SK-N-SH (cell line): ENCODE measurements around the gene ZNRF1. TPM values are rescaled to one million over a fixed set of nuclear protein-coding genes. Genes with fewer than 3 reads are reported as not detected.
A peak's percentile ranks its signal among the peaks of the same experiment; 100 is the strongest.

ENCODE experiments used
- CTCF ChIA-PET: fragments of 300-600, 350-600 bp; formaldehyde crosslinking; extraction: SDS; loops from one replicate; lab custom pipeline; 2021; lab: Yijun Ruan, JAX
- POLR2A ChIA-PET: fragments of 350-600 bp; sonication (Branson Sonifier 250); formaldehyde crosslinking; extraction: SDS; loops from one replicate; lab custom pipeline; 2020; ENCODE audit warnings: antibody characterized with exemption, inconsistent platforms; lab: Yijun Ruan, JAX
- DNase-seq: peaks from one replicate; pipeline ENCODE4 v3.0.0; 2012
- H2AFZ ChIP-seq: fragments of 200-600 bp; sonication (generic); 2 replicates; pipeline ENCODE4 v1.8.1; 2016; ENCODE audit warnings: antibody characterized with exemption, mild to moderate bottlenecking, low read depth
- H3F3A ChIP-seq: fragments of 200-600 bp; sonication (generic); replicated peaks from 2 replicates; pipeline ENCODE3; 2016; ENCODE audit warnings: antibody characterized with exemption, mild to moderate bottlenecking; ENCODE audit not compliant: insufficient read depth
- H3K27ac ChIP-seq, 2 experiments: fragments of 200-500 bp in 1 of 2; fragments of 200-600 bp in 1 of 2; sonication (Bioruptor generic) in 1 of 2; sonication (generic), shearing (Covaris generic) in 1 of 2; 2 replicates each; pipeline versions ENCODE4 v1.5.1 to v1.6.1; 2014 to 2016; ENCODE audit warnings: low read depth in 2 of 2, inconsistent platforms in 1 of 2, low read length in 1 of 2, mild to moderate bottlenecking in 1 of 2, mixed read lengths in 1 of 2
- H3K27me3 ChIP-seq: fragments of 200-600 bp; sonication (generic), shearing (Covaris generic); 2 replicates; pipeline ENCODE4 v1.6.1; 2016; ENCODE audit warnings: mixed run types; ENCODE audit not compliant: insufficient read depth
- H3K36me3 ChIP-seq, 2 experiments: fragments of 200-500 bp in 1 of 2; fragments of 200-600 bp in 1 of 2; sonication (Bioruptor generic) in 1 of 2; sonication (generic) in 1 of 2; replicated peaks in 1 of 2; 2 replicates each; pipeline versions ENCODE3 to v1.5.1; 2014 to 2016; ENCODE audit warnings: low read length in 1 of 2, mild to moderate bottlenecking in 1 of 2; ENCODE audit not compliant: insufficient read depth in 2 of 2, control insufficient read depth in 1 of 2
- H3K4me1 ChIP-seq, 2 experiments: fragments of 200-500 bp in 1 of 2; fragments of 200-600 bp in 1 of 2; sonication (Bioruptor generic) in 1 of 2; sonication (generic), shearing (Covaris generic) in 1 of 2; 2 replicates each; pipeline versions ENCODE4 v1.5.1 to v1.6.1; 2014 to 2016; ENCODE audit warnings: low read depth in 1 of 2, low read length in 1 of 2, mixed run types in 1 of 2; ENCODE audit not compliant: insufficient read depth in 2 of 2, control insufficient read depth in 1 of 2
- H3K4me2 ChIP-seq: fragments of 200-600 bp; sonication (generic), shearing (Covaris generic); 2 replicates; pipeline ENCODE4 v1.6.1; 2017; ENCODE audit warnings: mixed run types
- H3K4me3 ChIP-seq, 2 experiments: fragments of 200-500 bp in 1 of 2; fragments of 200-600 bp in 1 of 2; sonication (Bioruptor generic) in 1 of 2; sonication (generic), shearing (Covaris generic) in 1 of 2; 2 replicates each; pipeline versions ENCODE4 v1.5.1 to v1.8.1; 2014 to 2016; ENCODE audit warnings: low read depth in 2 of 2, inconsistent platforms in 1 of 2, low read length in 1 of 2, mild to moderate bottlenecking in 1 of 2, mixed read lengths in 1 of 2, moderate library complexity in 1 of 2
- H3K79me2 ChIP-seq: fragments of 200-600 bp; sonication (generic); 2 replicates; pipeline ENCODE4 v1.8.1; 2017; ENCODE audit warnings: mild to moderate bottlenecking; ENCODE audit not compliant: insufficient read depth
- H3K9ac ChIP-seq: fragments of 200-600 bp; sonication (generic); 2 replicates; pipeline ENCODE4 v1.6.1; 2017; ENCODE audit warnings: mixed run types
- H3K9me2 ChIP-seq: fragments of 200-600 bp; sonication (generic); 2 replicates; pipeline ENCODE4 v1.6.1; 2017; ENCODE audit warnings: mixed run types
- H3K9me3 ChIP-seq: fragments of 200-600 bp; sonication (generic); 2 replicates; pipeline ENCODE4 v1.6.1; 2017; ENCODE audit warnings: mixed run types, mild to moderate bottlenecking, moderate library complexity
- H4K20me1 ChIP-seq: fragments of 200-600 bp; sonication (generic); 2 replicates; pipeline ENCODE4 v1.6.1; 2017; ENCODE audit warnings: mild to moderate bottlenecking, mixed run types; ENCODE audit not compliant: insufficient read depth
- ELF1 ChIP-seq: IDR thresholded peaks from 2 replicates; pipeline ENCODE4 v1.4.0; 2012
- EZH2phosphoT487 ChIP-seq: fragments of 200-600 bp; sonication (generic); IDR thresholded peaks from 2 replicates; pipeline ENCODE4 v1.6.1; 2017; ENCODE audit warnings: low read depth, mixed run types, mild to moderate bottlenecking, antibody characterized with exemption, moderate library complexity, borderline replicate concordance
- GABPA ChIP-seq: IDR thresholded peaks from 2 replicates; pipeline ENCODE4 v1.4.0; 2012; ENCODE audit warnings: low read depth, mild to moderate bottlenecking
- MEF2A ChIP-seq: IDR thresholded peaks from 2 replicates; pipeline ENCODE4 v1.4.0; 2012; ENCODE audit warnings: low read depth, borderline replicate concordance
- NFIC ChIP-seq: IDR thresholded peaks from 2 replicates; pipeline ENCODE4 v1.4.0; 2012; ENCODE audit warnings: borderline replicate concordance
- POLR2AphosphoS5 ChIP-seq: IDR thresholded peaks from 2 replicates; pipeline ENCODE4 v1.6.1; 2012; ENCODE audit warnings: low read depth, low read length
- RAD21 ChIP-seq: IDR thresholded peaks from 2 replicates; pipeline ENCODE4 v1.6.1; 2012; ENCODE audit warnings: mild to moderate bottlenecking, low read length
- RCOR1 ChIP-seq: fragments of 150-350 bp; IDR thresholded peaks from 2 replicates; pipeline ENCODE4 v1.6.1; 2017; ENCODE audit warnings: antibody characterized with exemption, low read length
- REST ChIP-seq: IDR thresholded peaks from 2 replicates; pipeline ENCODE4 v1.6.1; 2012; ENCODE audit warnings: mild to moderate bottlenecking, low read depth, low read length, moderate library complexity
- SMC3 ChIP-seq: IDR thresholded peaks from 2 replicates; pipeline ENCODE4 v1.6.1; 2012; ENCODE audit warnings: low read depth, low read length, improper control_type of control experiment
- TCF12 ChIP-seq: IDR thresholded peaks from 2 replicates; pipeline ENCODE4 v1.4.0; 2012
- USF1 ChIP-seq: IDR thresholded peaks from 2 replicates; pipeline ENCODE4 v1.4.0; 2012; ENCODE audit warnings: low read depth, borderline replicate concordance
- USF2 ChIP-seq: fragments of 150-350 bp; IDR thresholded peaks from 2 replicates; pipeline ENCODE4 v1.6.1; 2017; ENCODE audit warnings: antibody characterized with exemption, low read length, low read depth, borderline replicate concordance
- ZBTB33 ChIP-seq: IDR thresholded peaks from 2 replicates; pipeline ENCODE4 v1.4.0; 2012; ENCODE audit warnings: low read depth, borderline replicate concordance
- WGBS: methylation state at CpG from one replicate; pipeline ENCODE4 v1.1.6; 2017; ENCODE audit warnings: low lambda C conversion rate; 5-methylcytosine and 5-hydroxymethylcytosine counted together
- polyA plus RNA-seq, 3 experiments: library from polyadenylated mRNA; depleted of rRNA; stranded (reverse); fragments of >200 nt; gene quantifications; 2 replicates each; pipeline ENCODE4 v1.2.3, GENCODE V29; 2012
- TF ChIP-seq, protein P1 (sequence below): fragments of 150-350 bp; IDR thresholded peaks from 2 replicates; pipeline ENCODE4 v1.6.1; 2016; ENCODE audit warnings: mild to moderate bottlenecking, low read depth, low read length
- TF ChIP-seq, protein P2 (sequence below): IDR thresholded peaks from 2 replicates; pipeline ENCODE4 v1.4.0; 2012; ENCODE audit warnings: low read depth

Gene ZNRF1
- polyA plus RNA-seq, 1 of the 3 experiments (the other 2 are of a cell fraction), result 23.7 TPM

GRCh38 chr16:75042426-75043174 lies 43.8 kb downstream of the ZNRF1 start:
- H3K9me2 ChIP-seq, result no peaks in the 10 kb centered on the region
- peaks cover 39% of the 10 kb centered on the region for H4K20me1 ChIP-seq
- no peak for DNase-seq
- POLR2A ChIA-PET, result interaction anchor here (1.4 to 1.7 kb wide), 2 partner anchors 27 to 63 kb away, joined by 3 to 6 read pairs; no protein-coding TSS in a partner anchor
- H3K27me3 ChIP-seq, result no peaks in the 10 kb centered on the region
- WGBS, result 87% methylated on average over 5 of the region's 8 CpGs
- H3F3A ChIP-seq, result no peaks in the 10 kb centered on the region
- H3K9ac ChIP-seq, result no peak overlapping the region
- H3K9me3 ChIP-seq, result no peaks in the 10 kb centered on the region
- no peak overlapping the region for H3K4me3 ChIP-seq
- no peaks in the 10 kb centered on the region for H3K36me3 ChIP-seq
- TF ChIP-seq SMC3, result no peak
- no peak for TF ChIP-seq REST
- no peak for TF ChIP-seq MEF2A
- no peak for TF ChIP-seq USF2
- no peak for TF ChIP-seq TCF12
- TF ChIP-seq GABPA, result no peak
- TF ChIP-seq RAD21, result no peak
- no peak for TF ChIP-seq ELF1
- no peak for TF ChIP-seq RCOR1
- TF ChIP-seq NFIC, result no peak
- TF ChIP-seq, protein P1, sequence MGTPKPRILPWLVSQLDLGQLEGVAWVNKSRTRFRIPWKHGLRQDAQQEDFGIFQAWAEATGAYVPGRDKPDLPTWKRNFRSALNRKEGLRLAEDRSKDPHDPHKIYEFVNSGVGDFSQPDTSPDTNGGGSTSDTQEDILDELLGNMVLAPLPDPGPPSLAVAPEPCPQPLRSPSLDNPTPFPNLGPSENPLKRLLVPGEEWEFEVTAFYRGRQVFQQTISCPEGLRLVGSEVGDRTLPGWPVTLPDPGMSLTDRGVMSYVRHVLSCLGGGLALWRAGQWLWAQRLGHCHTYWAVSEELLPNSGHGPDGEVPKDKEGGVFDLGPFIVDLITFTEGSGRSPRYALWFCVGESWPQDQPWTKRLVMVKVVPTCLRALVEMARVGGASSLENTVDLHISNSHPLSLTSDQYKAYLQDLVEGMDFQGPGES, result no peak
- no peak for TF ChIP-seq POLR2AphosphoS5
- TF ChIP-seq USF1, result no peak
- TF ChIP-seq, protein P2, sequence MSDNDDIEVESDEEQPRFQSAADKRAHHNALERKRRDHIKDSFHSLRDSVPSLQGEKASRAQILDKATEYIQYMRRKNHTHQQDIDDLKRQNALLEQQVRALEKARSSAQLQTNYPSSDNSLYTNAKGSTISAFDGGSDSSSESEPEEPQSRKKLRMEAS, result no peak
- TF ChIP-seq ZBTB33, result no peak
- no peak for TF ChIP-seq EZH2phosphoT487
- CTCF ChIA-PET, result interaction anchor here (0.7 to 1.1 kb wide), 5 partner anchors 9 to 69 kb away, joined by 3 to 9 read pairs (median 3); partner anchors contain the start of gene ZNRF1
- no peak overlapping the region for H2AFZ ChIP-seq
- H3K79me2 ChIP-seq, result peaks cover 93% of the 10 kb centered on the region
- no peak overlapping the region for H3K4me2 ChIP-seq
- peaks cover 0 to 14% of the 10 kb centered on the region in 2 experiments; a peak in 3 of 4 replicates for H3K4me1 ChIP-seq
- H3K27ac ChIP-seq, result peak overlapping the region in 1 of 2 experiments; percentile 88; a peak in 2 of 4 replicates
